IgD-negative memory B cell (primary cell): ENCODE measurements around the gene RAB31. TPM values are rescaled to one million over a fixed set of nuclear protein-coding genes. Genes with fewer than 3 reads are reported as not detected.
"Not testable (repeated sequence)": the region's sequence is repeated elsewhere in the genome, so short reads cannot be mapped to it uniquely, and the experiment has no call there.

Source experiments
- H3K27ac Mint-ChIP-seq, 3 donors: one replicate each; pipeline ENCODE4 v1.8.0; 2020 to 2022; ENCODE audit warnings: mild to moderate bottlenecking in 3 of 3, mixed read lengths in 3 of 3, moderate library complexity in 1 of 3
- H3K27me3 Mint-ChIP-seq: one replicate; pipeline ENCODE4 v1.8.0; 2021; ENCODE audit warnings: mixed read lengths
- H3K36me3 Mint-ChIP-seq: one replicate; pipeline ENCODE4 v1.8.0; 2020; ENCODE audit warnings: mild to moderate bottlenecking, mixed read lengths
- H3K4me1 Mint-ChIP-seq, 3 donors: one replicate each; pipeline ENCODE4 v1.8.0; 2020 to 2022; ENCODE audit warnings: mixed read lengths in 3 of 3, mild to moderate bottlenecking in 1 of 3
- H3K4me3 Mint-ChIP-seq, 4 donors: one replicate each; pipeline ENCODE4 v1.8.0; 2020 to 2022; ENCODE audit warnings: mild to moderate bottlenecking in 4 of 4, mixed read lengths in 4 of 4, moderate library complexity in 3 of 4
- H3K9me3 Mint-ChIP-seq, 3 donors: one replicate each; pipeline ENCODE4 v1.8.0; 2020 to 2021; ENCODE audit warnings: mixed read lengths in 3 of 3, mild to moderate bottlenecking in 1 of 3
- polyA plus RNA-seq: library from polyadenylated mRNA; unstranded; fragments of 300-500 nt; fragmentation: Illumina TruSeq; gene quantifications from one replicate; pipeline ENCODE4 v1.2.3, GENCODE V29; 2021

RAB31 gene
- polyA plus RNA-seq, 1 donor from 2014 or later = 192 TPM

DNA sequence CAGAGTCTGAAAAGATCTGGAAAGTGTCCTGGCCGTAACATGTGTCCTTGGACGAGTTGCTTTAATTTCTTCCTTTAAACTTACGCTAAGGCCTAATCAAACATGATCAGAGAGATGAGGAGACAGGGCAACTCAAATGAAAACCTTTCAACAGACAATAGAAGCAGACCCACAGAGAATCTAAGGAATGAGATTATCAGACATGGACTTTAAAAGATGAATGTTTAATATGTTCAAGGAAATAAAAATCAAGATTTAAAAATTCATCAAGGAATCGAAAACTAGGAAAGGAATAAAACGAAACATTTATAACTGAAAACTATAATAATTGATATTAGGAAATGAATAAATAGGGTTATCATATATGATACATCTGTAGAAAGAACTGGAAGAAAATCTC is 55.1 kb downstream of the RAB31 start:
- no peaks in the 10 kb centered on the region for H3K27me3 Mint-ChIP-seq
- no peak overlapping the region for H3K4me3 Mint-ChIP-seq
- H3K27ac Mint-ChIP-seq = no peak overlapping the region
- H3K36me3 Mint-ChIP-seq = peaks cover 13% of the 10 kb centered on the region
- peaks cover 13 to 29% (median 16%) of the 10 kb centered on the region in 3 donors for H3K4me1 Mint-ChIP-seq
- H3K9me3 Mint-ChIP-seq = peaks cover under 1 to 4% (median 1%) of the 10 kb centered on the region in 3 donors

DNA sequence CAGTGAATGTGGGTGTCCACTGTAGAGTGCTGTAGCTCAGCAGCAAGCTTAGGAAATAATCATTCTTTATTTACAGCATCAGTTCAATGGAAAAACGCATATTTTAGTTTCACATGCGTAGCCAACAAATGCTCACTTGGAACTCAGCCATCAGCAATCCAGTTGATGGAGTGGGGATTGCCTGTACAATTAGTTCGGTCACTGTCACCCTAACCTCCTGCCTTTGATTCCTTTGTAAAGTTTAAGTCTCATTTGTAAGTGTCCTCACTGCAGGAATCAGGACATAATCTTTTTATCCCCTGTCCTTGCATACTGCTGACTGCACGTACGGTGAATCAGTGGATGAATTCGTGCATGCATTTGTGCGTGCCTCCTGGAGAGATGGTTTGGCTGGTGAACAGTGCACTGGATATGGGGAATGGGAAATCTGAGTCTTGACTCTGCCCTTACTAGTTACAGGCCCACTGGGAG is 55.9 kb downstream of the RAB31 start:
- Mint-ChIP-seq H3K27ac (no peak overlapping the region), H3K36me3 (peaks cover 13% of the 10 kb centered on the region), H3K9me3 (peaks cover 1 to 4% (median 2%) of the 10 kb centered on the region in 3 donors), H3K4me3 (no peak overlapping the region), H3K4me1 (peaks cover 12 to 27% (median 18%) of the 10 kb centered on the region in 3 donors), H3K27me3 (no peaks in the 10 kb centered on the region)

DNA sequence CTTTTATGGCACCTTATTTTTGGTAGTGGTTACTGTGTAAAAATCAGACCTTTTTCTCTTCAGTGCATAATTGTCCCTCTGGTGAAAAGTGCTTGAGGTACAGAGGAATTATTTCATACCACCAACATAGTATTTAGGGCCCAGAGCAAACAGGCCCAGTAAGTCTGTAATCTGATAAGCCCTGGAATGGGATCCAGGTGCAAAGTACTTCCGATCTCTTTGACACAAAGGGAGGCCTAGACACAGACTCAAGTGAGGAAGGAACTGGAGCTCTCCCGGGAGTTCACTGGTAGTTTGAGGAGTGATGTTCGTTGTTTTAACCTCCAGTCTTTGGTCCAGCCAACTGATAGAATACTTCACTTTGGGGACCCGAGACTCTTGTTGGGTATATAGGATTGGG is 57.4 kb downstream of the RAB31 start:
- Mint-ChIP-seq H3K36me3 (peaks cover 15% of the 10 kb centered on the region), H3K27me3 (no peaks in the 10 kb centered on the region), H3K4me3 (no peak overlapping the region), H3K9me3 (peaks cover 1 to 4% (median 2%) of the 10 kb centered on the region in 3 donors), H3K4me1 (peaks cover 17 to 35% (median 28%) of the 10 kb centered on the region in 3 donors), H3K27ac (peak overlapping the region in 1 of 3 donors; percentile 88)

- H3K4me3 Mint-ChIP-seq = no peak overlapping the region
- peaks cover 1 to 4% (median 2%) of the 10 kb centered on the region in 3 donors for H3K9me3 Mint-ChIP-seq
- H3K27ac Mint-ChIP-seq = no peak overlapping the region
- H3K4me1 Mint-ChIP-seq = peaks cover 21 to 38% (median 33%) of the 10 kb centered on the region in 3 donors
- no peaks in the 10 kb centered on the region for H3K27me3 Mint-ChIP-seq
- H3K36me3 Mint-ChIP-seq = peaks cover 15% of the 10 kb centered on the region
These were observed 58.0 kb downstream of the RAB31 start for GRCh38 chr18:9766076-9766481.

DNA sequence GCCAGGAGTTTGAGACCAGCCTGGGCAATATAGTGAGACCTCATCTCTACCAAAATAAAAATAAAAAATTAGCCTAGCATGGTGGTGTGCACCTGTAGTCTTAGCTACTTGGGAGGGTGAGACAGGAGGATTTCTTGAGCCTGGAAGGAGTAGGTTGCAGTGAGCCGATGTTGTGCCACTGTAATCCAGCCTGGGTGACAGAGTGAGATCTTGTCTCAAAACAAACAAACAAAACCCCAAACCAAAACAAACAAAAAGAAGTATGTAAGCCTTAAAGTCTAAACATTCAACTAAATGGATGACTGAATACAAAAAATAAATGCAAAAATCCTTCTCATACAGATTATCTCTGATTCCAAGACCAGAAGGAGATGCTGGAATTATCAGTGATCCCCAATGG is 58.6 kb downstream of the RAB31 start:
- Mint-ChIP-seq H3K4me3 (no peak overlapping the region), H3K4me1 (peaks cover 26 to 44% (median 40%) of the 10 kb centered on the region in 3 donors), H3K27me3 (no peaks in the 10 kb centered on the region), H3K36me3 (peaks cover 15% of the 10 kb centered on the region), H3K27ac (no peak overlapping the region), H3K9me3 (peaks cover 1 to 4% (median 2%) of the 10 kb centered on the region in 3 donors)

GRCh38 chr18:9768071-9768691 is 60.1 kb downstream of the RAB31 start:
- not testable (repeated sequence) for H3K4me3 Mint-ChIP-seq, H3K27ac Mint-ChIP-seq, H3K9me3 Mint-ChIP-seq, H3K27me3 Mint-ChIP-seq
- H3K36me3 Mint-ChIP-seq = peaks cover 13% of the 10 kb centered on the region
- peaks cover 27 to 53% (median 46%) of the 10 kb centered on the region in 3 donors for H3K4me1 Mint-ChIP-seq

- peaks cover 16% of the 10 kb centered on the region for H3K36me3 Mint-ChIP-seq
- not testable (repeated sequence) for H3K4me3 Mint-ChIP-seq, H3K9me3 Mint-ChIP-seq, H3K27me3 Mint-ChIP-seq, H3K27ac Mint-ChIP-seq
- peaks cover 27 to 53% (median 46%) of the 10 kb centered on the region in 3 donors for H3K4me1 Mint-ChIP-seq
These were observed 62.0 kb downstream of the RAB31 start for GRCh38 chr18:9770111-9770510.

DNA sequence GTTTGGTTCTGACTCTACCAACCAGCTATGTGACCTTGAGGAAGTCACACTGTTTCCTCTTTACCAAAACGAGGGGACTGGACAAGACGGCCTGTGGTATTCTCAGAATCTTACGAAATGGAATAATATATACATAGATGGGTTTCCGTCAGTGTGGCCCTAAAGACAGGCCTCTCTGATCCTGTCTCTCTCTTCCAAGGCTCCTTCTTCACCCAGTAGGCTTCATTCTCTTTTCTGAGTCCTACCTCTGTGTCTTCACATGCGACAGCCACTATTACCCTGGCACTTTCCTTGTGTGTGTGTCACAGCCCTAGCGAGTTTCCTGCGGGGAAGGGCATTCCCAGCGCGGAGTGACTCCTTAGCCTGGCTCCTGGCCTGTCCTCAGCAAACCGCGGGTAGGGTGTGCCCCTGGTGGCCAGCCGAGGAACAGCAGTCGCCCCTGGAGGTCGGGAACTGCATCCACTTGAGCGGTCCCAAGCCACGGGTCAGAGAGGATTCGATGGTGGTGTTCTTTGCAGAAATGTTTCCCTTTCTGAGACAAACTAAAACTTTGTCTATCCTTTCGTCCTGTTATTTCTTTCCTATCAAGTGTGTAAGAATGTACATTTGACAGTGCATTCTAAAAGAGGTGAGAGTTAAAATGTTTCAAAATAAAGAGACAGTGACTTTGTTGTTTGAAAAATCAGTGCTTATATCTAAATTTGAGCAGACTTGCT is 63.3 kb downstream of the RAB31 start:
- Mint-ChIP-seq H3K4me1 (peaks cover 24 to 52% (median 41%) of the 10 kb centered on the region in 3 donors), H3K27me3 (no peaks in the 10 kb centered on the region), H3K27ac (peak overlapping the region in 1 of 3 donors; percentile 30), H3K9me3 (peaks cover 0 to 2% (median 1%) of the 10 kb centered on the region in 3 donors), H3K4me3 (peak overlapping the region in 2 of 4 donors; percentile 75 to 84), H3K36me3 (peaks cover 10% of the 10 kb centered on the region)

- peaks cover 10% of the 10 kb centered on the region for H3K36me3 Mint-ChIP-seq
- H3K4me3 Mint-ChIP-seq = peak overlapping the region in 1 of 4 donors; percentile 35
- H3K4me1 Mint-ChIP-seq = peaks cover 22 to 51% (median 40%) of the 10 kb centered on the region in 3 donors
- H3K27me3 Mint-ChIP-seq = no peaks in the 10 kb centered on the region
- H3K9me3 Mint-ChIP-seq = peaks cover 0 to 2% (median 1%) of the 10 kb centered on the region in 3 donors
- H3K27ac Mint-ChIP-seq = peak overlapping the region in 1 of 3 donors; percentile 80
These were observed 64.0 kb downstream of the RAB31 start for GRCh38 chr18:9771977-9772660.

- peaks cover 20 to 44% (median 38%) of the 10 kb centered on the region in 3 donors for H3K4me1 Mint-ChIP-seq
- peak overlapping the region in 1 of 4 donors; percentile 35 for H3K4me3 Mint-ChIP-seq
- peaks cover 6% of the 10 kb centered on the region for H3K36me3 Mint-ChIP-seq
- H3K9me3 Mint-ChIP-seq = peaks cover 0 to 2% (median 0%) of the 10 kb centered on the region in 3 donors
- H3K27ac Mint-ChIP-seq = no peak overlapping the region
- H3K27me3 Mint-ChIP-seq = no peaks in the 10 kb centered on the region
These were observed 65.0 kb downstream of the RAB31 start for GRCh38 chr18:9772847-9773677.

DNA sequence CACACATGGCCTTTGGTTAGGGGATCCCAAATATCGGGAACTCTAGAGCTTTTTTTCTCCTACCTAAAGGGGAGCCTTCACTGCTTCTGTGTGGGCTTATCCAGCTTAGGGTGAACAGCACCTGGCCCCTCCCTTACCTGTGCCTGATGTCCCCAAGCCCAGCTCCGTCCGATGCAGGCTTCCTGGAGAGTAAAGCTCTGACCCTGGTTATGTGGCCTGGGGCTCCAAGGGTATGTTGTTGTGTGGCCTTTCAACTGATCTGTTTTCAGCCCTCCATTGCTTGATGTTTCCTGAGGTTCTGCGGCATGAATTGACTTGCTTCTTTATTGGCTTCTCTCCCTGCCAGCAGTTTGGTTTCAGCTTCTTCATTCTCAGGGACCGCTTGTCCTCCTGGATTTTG is 66.0 kb downstream of the RAB31 start:
- no peaks in the 10 kb centered on the region for H3K9me3 Mint-ChIP-seq
- peaks cover 9% of the 10 kb centered on the region for H3K36me3 Mint-ChIP-seq
- peaks cover 20 to 40% (median 33%) of the 10 kb centered on the region in 3 donors for H3K4me1 Mint-ChIP-seq
- no peak overlapping the region for H3K27ac Mint-ChIP-seq
- H3K4me3 Mint-ChIP-seq = no peak overlapping the region
- no peaks in the 10 kb centered on the region for H3K27me3 Mint-ChIP-seq

- Mint-ChIP-seq H3K36me3 (peaks cover 8% of the 10 kb centered on the region), H3K4me3 (peak overlapping the region in 1 of 4 donors; percentile 52), H3K9me3 (no peaks in the 10 kb centered on the region), H3K27ac (no peak overlapping the region), H3K27me3 (no peaks in the 10 kb centered on the region), H3K4me1 (peaks cover 13 to 29% (median 23%) of the 10 kb centered on the region in 3 donors)
These were observed 67.1 kb downstream of the RAB31 start for GRCh38 chr18:9775178-9775577.

- Mint-ChIP-seq H3K36me3 (peaks cover 9% of the 10 kb centered on the region), H3K4me1 (peaks cover 3 to 10% (median 8%) of the 10 kb centered on the region in 3 donors), H3K27ac (no peak overlapping the region), H3K27me3 (no peaks in the 10 kb centered on the region), H3K9me3 (no peaks in the 10 kb centered on the region), H3K4me3 (no peak overlapping the region)
These were observed 71.5 kb downstream of the RAB31 start for GRCh38 chr18:9779630-9780029.
